Stimulated activated CD8-positive, alpha-beta memory T cell treated with anti-CD3 and anti-CD28 coated beads, Interleukin-15, amount 100 ng/mL, for 1 hour (primary cell): ENCODE data around the gene PARL.
A peak's percentile ranks its signal among the peaks of the same experiment; 100 is the strongest.

ENCODE experiments used
- DNase-seq: peaks from one replicate; pipeline ENCODE4 v3.0.0-alpha.2; 2020; ENCODE audit warnings: low read depth

PARL gene

GRCh38 chr3:183884427-183885296 is at the start of gene PARL:
Gene PARL (minus strand): TSS chr3:183884880. CDS start chr3:183884846, 34 bp downstream.
- peak; percentile 94 for DNase-seq

GRCh38 chr3:183933160-183933559 is 48.5 kb upstream of the PARL start:
- no peak for DNase-seq

DNA sequence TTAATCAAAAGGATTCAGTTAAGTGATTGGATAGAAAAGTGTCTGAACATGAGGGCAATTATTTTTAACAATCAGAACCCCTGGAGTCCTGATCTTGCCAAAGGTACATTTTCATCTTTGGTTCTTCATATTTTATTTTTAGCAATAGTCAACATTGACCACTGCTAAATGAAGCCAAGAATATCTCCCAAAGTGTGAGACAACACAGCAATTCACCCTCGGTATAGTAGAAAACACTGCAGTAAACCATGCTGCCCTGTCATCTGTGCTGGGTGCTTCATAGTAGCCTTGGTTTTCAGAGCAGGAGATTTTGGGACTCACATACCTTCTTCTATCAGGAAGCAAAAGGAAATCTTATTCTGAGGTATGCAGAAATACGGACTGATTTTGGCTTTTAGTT is 47.2 kb upstream of the PARL start:
- no peak for DNase-seq

GRCh38 chr3:183930086-183930485 is 45.4 kb upstream of the PARL start:
- no peak for DNase-seq

DNA sequence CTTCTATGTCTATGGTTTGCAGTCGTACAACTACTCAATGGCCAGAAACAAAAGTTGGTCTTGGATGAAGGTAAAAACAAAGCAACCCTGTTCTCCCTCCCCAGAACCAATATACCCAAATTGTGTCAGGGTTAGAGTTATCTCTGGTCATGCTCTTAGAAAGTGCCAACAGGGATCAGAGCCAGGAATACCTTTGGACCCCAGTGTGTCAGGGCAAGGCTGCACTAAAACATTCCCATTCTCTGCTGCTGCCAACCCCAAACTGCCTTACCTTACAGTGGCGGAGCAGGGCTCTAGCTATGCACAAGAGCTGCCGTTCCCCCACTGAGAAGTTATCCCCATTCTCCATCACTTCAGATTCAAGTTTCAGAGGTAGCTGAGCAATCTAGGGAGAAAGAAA is 42.4 kb upstream of the PARL start:
- no peak for DNase-seq

DNA sequence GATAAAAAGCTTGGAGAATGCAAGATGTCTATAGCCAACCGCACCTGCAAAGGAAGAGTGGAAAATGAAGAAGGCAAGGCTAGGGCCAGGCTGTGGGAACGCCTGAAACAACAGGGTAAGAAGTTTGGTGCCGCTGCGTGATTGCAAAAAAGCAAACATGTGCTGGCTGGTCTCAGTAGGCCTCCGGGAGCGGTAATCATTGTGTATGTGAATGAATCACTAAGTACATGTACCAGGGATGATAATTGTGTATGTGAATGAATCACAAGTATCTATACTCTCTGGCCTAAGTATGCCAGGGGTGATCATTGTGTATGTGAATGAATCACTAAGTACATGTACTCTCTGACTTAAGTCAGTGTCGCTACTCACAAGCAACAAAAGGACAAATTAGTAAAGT is 40.3 kb upstream of the PARL start:
- no peak for DNase-seq

GRCh38 chr3:183924543-183924942 is 39.9 kb upstream of the PARL start:
- no peak for DNase-seq

DNA sequence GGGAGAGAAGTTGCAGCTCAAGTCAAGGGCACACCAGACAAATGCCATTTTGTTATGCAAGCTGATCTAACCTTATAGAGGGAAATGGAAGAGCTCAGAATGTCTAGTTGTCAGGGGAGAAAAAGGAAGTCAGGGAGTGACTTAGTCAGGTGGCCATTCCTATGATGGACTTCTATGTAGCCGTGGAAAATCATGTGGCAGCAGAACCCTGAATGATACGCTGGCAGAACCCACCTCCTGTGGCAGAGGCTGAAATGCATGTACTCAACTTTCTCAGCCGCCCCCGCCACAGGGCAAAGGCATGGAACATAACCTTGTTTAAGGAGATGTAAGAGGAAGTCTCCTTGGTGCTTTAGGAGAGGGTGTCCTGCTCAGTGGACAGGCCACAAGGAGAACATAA is 37.7 kb upstream of the PARL start:
- no peak for DNase-seq

DNA sequence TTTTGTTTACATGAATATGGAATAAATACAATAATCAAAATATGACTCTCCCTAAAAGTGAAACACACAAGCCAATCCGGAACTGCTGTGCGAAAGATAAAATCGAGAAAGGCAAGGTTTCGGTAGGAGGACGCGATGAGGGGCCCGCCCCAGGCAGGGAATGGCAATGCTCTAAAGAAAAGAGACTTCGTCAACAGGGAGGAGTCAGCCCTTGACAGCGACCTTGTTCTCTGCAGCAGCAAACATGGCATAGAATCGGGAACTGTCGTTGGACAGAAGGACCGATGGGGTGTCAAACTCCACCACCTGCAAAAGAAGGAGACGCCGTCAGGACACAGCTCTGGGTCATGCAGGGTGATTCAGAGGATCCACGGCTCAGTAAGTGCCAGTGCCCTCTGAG is 36.4 kb upstream of the PARL start:
- DNase-seq, result no peak

DNA sequence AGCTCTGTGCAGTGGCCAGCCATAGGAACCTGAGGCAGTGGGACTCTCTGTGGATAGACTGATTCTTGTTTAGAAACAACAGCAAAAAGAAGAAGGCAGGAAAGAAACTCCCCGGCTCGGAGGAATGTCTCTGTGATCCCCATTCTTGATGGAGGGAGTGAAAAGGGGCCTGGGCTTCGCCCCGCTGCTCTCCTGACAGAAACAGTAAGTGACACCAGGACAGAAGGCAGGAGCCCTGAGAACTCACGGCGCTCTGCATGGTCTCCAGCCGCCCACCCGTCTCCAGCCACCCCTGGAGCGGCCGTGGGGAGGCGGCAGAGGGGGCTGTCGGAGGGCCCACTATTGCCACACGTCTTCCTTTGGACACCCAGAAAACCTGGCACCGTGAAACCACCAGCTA is 35.7 kb upstream of the PARL start:
- DNase-seq, result no peak

GRCh38 chr3:183918178-183918577 is 33.5 kb upstream of the PARL start:
- no peak for DNase-seq

GRCh38 chr3:183917776-183918175 is 33.1 kb upstream of the PARL start:
- DNase-seq, result no peak

- no peak for DNase-seq
These were observed 30.2 kb upstream of the PARL start for GRCh38 chr3:183914856-183915255.

- no peak for DNase-seq
These were observed 28.9 kb upstream of the PARL start for GRCh38 chr3:183913580-183913920.

- no peak for DNase-seq
These were observed 28.4 kb upstream of the PARL start for GRCh38 chr3:183912895-183913579.

DNA sequence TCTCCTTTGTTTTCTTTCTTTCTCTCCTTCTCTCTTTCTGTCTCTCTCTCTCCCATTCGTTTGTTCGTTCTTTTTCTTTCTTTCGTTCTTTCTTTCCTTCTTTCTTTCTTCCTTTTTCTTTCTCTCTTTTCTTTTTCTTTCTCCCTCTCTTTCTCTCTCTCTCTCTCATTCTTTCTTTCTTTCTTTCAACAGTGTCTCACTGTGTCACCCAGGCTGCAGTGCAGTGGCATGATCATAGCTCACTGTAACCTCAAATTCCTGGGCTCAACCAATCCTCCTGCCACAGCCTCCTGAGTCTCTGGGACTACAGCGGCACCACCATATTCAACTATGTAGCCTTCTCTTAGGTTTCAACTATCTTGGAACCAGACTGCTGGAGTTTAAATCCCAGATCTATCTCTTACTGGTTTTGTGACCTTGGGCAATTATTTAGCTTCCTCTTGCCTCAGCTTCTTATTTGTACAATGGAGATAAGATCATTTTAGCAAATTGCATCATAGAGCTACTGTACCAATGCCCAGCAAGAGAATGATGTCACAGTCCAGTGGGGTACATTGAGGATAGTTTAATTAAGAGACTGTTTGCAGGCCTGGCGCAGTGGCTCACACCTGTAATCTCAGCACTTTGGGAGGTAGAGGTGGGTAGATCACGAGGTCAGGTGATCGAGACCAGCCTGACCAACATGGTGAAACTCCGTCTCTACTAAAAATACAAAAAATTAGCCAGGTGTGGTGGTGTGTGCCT is 27.3 kb upstream of the PARL start:
- no peak for DNase-seq

- no peak for DNase-seq
These were observed 26.4 kb upstream of the PARL start for GRCh38 chr3:183911087-183911486.

DNA sequence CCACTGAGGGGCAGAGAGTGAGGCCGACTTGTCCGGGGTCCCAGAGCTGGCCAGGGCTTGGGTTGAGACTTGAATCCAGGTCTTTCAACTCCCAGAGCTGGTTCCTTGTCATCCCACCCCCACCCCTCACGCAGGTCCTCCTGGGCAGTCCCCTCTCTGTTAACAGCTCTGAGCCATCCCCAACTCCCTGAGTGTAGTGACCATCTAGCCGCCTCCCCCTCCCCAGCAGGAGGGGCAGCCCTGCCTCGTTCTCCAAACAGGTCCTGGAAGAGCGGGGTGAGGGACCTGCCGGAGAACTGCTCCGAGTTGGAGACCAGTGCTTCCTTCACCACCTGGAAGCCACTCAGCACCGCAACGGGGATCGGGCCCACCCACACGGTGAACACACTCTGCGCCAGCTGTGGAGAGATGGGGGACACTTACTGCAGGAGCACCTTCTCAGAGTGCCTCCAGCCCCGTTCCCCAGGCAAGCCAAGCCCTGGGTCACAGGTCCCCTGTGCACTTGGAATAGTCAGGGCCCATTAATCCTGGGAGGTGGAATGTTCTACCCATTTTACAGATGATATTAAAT is 24.4 kb upstream of the PARL start:
- DNase-seq, result no peak

GRCh38 chr3:183907911-183908331 is 23.2 kb upstream of the PARL start:
- no peak for DNase-seq

DNA sequence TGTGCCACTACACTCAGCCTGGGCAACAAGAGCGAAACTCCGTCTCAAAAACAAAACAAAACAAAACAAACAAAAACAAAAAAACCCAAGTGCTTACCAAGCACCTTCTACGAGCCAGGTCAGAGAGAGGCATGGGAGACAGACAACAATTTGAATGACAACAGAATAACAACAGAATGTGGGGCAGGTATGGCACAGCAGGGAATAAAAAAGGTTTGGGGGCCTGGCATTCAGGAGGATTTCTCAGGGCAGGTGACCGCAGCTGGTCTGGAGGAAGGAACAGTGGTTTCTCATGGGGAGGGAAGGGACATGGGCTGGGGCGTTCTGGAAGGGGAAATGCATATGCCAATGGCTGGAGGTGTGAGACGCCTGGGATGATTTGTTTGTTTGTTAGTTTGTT is 22.5 kb upstream of the PARL start:
- no peak for DNase-seq

DNA sequence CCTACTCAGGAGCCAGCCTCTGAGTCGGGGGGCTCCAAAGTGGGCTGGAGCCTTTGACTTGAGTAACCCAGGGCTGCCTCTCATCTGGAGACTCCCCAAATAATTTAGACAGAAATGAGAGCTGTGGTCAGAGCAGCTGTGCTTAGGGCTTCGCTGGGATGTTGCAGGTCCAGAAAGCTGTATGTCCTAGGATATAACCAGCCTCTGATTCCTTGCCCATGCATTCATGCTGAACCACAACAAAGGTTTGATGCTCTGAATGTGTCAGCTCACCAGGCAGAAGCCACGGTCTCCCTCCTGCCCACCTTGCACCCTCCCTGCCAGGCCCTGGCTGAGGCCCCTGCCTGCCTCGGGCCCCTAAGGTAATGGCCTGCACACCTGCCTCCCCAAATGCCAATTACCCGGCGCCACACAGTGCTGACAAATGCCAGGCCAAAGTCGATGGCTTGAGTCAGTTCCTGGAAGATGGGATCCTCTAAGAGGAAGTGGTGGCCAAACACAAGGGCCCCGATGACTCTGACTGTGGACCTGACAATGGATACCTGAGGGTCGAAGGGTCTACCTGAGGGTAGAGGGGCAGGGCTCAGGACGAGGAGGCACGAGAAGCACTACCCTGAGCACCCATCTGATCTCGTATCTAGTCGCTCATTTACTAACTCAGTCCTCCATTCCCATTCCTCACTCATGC is 21.7 kb upstream of the PARL start:
- DNase-seq, result no peak
